GM18499 (cell line): ENCODE data around the gene SUPT3H.
"Not testable (repeated sequence)": the region's sequence is repeated elsewhere in the genome, so short reads cannot be mapped to it uniquely, and the experiment has no call there.

Experiments
- ATAC-seq: cut with Tn5 transposase; IDR thresholded peaks from one replicate; pipeline ENCODE4 v1.9.1; 2021; ENCODE audit warnings: moderate number of reproducible peaks; ENCODE audit not compliant: insufficient read depth, unreplicated experiment

Gene SUPT3H

GRCh38 chr6:45327956-45328522, 49.7 kb downstream of the SUPT3H start, which contains the start of gene RUNX2:
RUNX2 (plus strand) TSS chr6:45328330; CDS start chr6:45328727, 397 bp downstream.
- ATAC-seq, result no peak

DNA sequence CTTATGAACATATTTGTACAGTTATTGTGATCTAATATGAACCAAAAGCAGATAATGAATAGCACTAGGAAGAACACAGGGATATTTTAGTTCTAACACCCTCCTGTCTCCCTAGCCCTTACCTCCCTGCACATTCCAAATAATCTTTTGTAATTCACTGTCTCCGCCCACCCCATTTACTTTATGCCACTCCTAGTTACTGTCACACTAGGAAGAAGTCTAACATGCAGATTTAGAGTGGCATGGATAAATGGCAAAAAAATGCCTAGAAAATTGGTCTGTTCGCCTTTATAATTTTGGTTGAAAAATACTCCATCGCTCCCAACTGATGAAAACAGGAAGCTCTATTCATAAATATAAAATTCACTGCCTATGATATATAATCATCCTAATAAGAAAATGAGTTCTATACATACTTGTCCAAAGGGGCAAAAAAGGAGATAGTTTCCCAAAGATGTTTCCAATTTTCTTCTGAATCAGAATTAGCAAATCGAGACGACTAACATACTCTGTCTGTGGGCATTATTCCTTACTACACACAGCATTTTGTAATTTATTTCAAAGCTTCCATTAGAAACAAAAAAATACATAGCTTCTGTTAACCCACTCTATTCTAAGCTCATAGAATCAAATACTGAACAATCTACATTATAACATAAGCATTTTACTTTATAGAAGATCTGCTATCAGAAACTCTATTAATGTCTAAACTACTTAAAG, 50.9 kb downstream of the SUPT3H start:
- no peak for ATAC-seq

DNA sequence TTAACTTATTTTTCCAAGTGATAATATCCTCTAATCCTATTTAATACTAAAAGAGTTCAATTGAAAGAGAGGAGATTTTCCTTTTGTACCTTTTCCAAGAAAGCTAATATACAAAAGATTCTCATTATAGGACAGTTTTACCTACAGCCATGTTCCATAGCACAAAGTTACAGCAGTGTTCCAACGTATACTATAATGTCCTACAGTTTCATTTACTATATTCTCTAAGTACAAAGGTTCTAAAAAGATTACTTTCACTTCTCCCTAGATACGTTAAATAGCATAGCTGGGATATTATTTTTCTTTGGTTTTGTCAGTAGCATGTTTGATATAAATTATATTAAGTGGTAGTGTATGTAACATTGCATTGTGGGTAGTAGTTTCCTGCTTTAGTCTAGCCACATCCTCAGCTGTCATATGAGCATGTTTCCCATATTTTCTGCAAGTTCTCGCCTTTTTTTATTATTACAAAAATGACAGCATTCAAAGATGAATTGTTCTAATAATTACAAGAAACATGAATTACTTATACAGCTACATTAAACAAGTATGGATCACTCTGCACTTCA, 54.0 kb downstream of the SUPT3H start:
- ATAC-seq, result no peak

- no peak for ATAC-seq
Measured at GRCh38 chr6:45320349-45320748, 57.4 kb downstream of the SUPT3H start.

DNA sequence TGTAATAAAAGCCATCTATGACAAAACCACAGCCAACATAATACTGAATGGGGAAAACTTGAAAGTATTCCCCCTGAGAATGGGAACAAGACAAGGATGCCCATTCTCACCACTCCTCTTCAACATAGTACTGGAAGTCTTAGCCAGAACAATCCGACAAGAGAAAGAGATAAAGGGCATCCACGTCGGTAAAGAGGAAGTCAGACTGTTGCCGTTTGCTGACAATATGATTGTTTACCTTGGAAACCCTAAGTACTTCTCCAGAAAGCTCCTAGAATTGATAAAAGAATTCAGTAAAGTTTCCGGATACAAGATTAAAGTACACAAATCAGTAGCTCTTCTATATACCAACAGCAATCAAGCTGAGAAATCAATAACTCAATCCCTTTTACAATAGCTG, 63.6 kb downstream of the SUPT3H start:
- ATAC-seq, result no peak

DNA sequence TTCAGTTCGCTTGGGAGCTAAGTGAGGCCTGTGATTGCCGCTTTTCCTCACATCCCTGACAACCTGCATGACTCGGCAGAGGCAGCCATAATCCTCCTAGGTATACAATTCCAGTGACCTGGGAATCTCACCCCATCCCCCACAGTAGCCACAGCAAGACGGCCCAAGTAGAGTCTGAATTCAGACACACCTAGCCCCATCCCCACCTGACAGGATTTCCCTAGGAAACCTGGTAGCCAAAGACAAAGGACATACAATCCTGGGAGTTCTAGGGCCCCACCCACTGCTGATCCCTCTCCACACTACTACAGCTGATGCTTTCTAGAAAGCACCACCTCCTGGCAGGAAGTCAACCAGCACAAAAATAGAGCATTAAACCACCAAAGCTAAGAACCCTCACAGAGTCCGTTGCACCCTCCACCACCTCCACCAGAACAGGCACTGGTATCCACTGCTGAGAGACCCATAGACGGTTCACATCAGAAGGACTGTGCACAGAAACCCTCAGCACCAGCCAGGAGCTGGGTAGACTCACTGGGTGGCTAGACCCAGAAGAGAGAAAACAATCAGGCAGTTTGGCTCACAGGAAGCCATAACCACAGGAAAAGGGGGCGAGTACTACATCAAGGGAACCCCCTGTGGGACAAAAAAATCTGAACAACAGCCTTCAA, 67.5 kb downstream of the SUPT3H start:
- ATAC-seq, result no peak

GRCh38 chr6:45305546-45305945, 72.2 kb downstream of the SUPT3H start:
- no peak for ATAC-seq

DNA sequence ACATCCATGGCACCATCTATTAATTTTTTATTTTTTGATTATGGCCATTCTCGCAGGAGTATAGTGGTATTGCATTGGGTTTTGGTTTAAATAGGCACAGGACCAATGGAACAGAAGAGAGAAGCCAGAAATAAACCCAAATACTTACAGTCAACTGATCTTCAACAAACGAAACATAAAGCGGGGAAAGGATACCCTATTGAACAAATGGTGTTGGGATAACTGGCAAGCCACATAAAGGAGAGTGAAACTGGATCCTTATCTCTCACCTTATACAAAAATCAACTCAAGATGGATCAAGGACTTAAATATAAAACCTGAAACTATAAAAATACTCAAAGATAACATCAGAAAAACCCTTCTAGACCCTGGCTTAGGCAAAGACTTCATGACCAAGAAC, 74.9 kb downstream of the SUPT3H start:
- no peak for ATAC-seq

- ATAC-seq, result no peak
Measured at GRCh38 chr6:45301348-45302142, 76.2 kb downstream of the SUPT3H start.

DNA sequence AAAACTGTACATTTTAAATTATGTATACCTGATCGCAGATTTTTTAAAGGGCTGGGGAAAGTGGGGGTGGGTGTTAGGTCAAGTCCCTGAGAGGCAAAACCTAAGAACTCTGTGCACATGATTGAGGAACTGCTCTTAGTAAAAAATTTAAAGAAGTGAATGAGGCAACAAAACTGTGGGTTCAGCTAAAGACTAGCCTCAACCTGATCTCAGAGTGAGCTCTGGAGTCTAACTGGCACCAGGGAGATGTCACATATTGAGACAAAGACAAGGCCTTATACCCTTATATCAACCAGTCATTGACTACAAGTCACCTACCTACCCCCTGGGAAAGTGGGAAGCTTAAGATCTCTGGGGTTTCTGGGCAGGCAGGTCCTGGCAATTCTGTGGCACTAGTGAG, 77.0 kb downstream of the SUPT3H start:
- no peak for ATAC-seq

DNA sequence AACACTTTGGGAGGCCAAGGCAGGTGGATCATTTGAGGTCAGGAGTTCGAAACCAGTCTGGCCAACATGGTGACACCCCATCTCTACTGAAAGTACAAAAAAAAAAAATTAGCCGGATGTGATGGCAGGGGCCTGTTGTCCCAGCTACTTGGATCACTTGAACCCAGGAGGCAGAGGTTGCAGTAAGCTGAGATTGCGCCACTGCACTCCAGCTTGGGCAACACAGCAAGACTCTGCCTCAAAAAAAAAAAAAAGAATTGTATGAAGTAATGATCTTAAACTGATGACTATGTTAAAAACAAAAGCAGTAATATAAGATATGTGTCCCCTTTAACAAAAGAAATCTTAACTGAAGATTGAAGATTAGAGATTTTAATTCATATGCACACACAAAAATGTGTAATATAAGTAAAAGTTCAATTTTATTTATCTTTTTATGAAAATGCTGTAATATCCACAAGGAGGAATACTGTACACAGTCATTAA, 78.6 kb downstream of the SUPT3H start:
- no peak for ATAC-seq

DNA sequence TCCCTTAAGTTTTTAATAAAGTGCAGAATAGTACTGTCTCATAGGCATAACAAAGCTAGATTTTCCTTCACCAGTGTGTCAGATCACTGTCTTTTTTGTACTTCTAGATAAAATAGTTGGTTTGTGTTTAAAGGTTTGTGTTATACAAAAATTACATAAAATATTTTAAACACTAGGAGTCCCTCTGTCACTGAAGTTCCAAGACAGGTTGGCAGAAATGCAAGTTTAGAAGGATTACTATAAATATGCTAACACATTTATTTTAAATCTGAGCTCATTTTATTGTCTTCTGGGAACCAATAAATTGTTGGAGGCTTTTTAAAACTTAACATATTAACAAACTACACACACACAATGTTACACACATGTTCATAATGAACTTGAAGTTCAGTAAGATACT, 80.4 kb downstream of the SUPT3H start:
- ATAC-seq, result no peak

DNA sequence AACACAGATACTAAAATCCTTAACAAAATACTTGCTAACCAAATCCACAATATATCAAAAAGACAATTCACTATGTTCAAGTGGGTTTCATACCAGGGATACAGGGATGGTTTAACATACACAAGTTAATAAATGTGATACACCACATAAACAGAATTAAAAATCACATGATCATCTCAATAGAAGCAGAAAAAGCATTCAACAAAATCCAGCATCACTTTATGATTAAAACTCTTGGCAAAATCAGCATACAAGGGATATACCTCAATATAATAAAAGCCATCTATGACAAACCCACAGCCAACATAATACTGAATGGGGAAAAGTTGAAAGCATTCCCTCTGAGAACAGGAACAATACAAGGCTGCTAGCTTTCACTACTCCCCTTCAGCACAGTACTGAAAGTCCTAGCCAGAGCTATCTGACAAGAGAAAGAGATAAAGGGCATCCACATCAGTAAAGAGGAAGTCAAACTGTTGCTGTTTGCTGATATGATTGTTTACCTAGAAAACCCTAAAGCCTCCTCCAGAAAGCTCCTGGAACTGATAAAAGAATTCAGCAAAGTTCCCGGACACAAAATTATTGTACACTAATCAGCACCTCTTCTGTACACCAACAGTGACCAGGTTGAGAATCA, 83.6 kb downstream of the SUPT3H start:
- ATAC-seq, result not testable (repeated sequence)

DNA sequence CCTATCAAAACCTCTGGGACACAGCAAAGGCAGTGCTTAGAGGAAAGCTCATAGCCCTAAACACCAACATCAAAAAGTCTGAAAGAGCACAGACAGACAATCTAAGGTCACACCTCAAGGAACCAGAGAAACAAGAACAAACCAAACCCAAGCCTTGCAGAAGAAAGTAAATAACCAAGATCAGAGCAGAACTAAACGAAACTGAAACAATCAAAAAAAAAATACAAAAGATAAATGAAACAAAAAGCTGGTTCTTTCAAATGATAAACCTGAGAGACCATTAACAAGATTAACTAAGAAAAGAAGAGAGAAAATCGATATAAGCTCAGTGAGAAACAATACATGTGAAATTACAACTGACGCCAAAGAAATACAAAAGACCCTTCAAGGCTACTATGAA, 84.4 kb downstream of the SUPT3H start:
- no peak for ATAC-seq

DNA sequence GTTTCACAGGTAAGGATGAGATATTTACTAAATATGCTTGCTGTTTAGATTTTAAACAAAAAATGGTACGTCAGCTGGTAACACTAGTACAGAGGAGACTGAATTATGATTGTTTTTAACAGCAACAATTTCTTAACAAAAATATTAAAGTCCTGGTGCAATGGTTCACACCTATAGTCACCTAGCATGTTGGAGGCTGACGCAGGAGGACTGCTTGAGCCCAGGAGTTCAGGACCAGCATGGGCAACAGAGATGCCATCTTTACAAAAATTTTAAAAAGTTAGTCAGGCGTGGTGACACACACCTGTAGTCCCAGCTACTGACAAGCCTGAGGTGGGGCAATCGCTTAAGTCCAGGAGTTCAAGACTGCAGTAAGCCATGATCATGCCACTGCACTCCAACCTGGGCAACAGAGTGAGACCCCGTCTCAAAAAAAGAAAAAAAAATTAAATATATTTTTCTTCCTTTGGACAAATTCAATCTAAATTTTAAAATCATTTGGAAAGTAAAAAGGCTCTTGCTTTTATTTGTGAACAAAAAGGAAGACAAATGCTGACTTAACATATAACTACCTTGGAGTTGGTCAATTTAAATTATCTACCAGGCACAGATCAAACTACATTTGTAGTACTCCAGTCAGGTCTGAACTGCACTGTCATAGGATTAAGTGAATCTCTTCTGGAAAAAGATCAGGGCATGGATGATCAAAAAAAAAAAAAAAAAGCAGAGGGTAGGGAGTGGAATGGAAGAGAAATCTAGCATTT, 87.8 kb downstream of the SUPT3H start:
- no peak for ATAC-seq

- ATAC-seq, result not testable (repeated sequence)
Measured at GRCh38 chr6:45286707-45287106, 91.0 kb downstream of the SUPT3H start.

- no peak for ATAC-seq
Measured at GRCh38 chr6:45278367-45278766, 99.4 kb downstream of the SUPT3H start.

DNA sequence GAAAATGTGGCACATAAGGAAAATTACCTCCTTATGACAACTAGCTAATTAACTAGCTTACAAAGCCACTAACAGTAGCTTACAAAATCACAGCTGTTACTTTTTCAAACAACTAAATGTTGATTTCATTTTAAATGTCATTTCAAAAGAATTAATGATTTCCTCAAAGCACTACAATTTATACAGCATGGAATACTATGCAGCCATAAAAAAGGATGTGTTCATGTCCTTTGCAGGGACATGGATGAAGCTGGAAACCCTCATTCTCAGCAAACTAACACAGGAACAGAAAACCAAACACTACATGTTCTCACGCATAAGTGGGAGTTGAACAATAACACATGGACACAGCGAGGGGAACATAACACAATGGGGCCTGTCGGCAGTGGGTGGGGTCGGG, 100.0 kb downstream of the SUPT3H start:
- ATAC-seq, result not testable (repeated sequence)

- ATAC-seq, result no peak
Measured at GRCh38 chr6:45275358-45275757, 102.4 kb downstream of the SUPT3H start.
